ENCODE measurements around the gene PLEKHG4B. TPM values are rescaled to one million over a fixed set of nuclear protein-coding genes. Genes with fewer than 3 reads are reported as not detected.

Gene PLEKHG4B
- polyA plus RNA-seq, 3 donors = 8.1 to 9.5 (median 9.4) TPM

GRCh38 chr5:185095-186070, 93.4 kb downstream of the PLEKHG4B start:
- DNase-seq (ENCODE audit: low read depth in 3 of 3, low spot score in 2 of 3) = no peak

DNA sequence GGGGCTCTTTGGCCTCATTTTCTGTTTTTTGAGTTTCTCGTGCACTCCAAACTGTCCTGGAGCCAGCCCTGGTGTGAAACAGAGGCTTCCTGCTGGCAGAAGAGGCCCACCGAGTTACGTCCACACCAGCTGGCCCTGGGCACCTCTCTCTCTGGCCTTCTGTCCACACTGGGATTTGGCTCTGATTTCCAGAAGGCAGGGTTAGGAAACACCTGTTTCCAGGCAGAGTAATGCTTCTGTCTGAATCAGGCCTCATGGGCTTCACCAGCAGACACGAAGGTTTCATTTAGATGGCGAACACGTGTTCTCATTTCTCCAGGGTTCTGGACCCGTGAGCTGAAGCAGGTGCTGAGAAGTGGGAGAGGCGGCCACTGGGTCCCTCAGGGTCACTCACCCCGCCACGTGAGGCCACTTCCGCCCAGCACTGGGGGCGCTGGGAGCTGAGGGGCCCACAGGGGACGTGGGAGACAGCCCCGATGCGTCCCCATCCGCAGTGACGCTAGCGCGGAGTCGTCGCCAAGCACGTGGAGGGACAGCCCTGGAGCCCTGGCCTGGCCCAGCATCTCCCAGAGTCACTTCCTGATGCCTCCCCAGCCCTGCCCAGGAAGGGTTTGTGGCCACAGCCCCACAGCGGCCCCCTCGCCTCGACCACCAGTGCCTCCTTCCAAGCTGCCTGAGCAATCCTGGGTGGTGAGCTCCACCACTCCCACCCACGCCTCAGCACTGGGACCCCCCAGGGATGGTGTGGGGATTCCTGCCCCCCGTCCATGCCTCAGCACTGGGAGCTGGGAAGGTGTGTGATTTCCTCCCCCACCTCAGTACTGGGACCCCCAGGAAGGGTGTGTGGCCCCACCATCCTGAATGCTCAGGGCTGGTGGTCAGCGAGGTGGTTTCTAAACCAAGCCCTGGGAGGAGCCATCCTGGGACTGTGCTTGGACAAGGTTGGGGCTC, 94.4 kb downstream of the PLEKHG4B start:
- DNase-seq (ENCODE audit: low read depth in 3 of 3, low spot score in 2 of 3) = no peak

DNA sequence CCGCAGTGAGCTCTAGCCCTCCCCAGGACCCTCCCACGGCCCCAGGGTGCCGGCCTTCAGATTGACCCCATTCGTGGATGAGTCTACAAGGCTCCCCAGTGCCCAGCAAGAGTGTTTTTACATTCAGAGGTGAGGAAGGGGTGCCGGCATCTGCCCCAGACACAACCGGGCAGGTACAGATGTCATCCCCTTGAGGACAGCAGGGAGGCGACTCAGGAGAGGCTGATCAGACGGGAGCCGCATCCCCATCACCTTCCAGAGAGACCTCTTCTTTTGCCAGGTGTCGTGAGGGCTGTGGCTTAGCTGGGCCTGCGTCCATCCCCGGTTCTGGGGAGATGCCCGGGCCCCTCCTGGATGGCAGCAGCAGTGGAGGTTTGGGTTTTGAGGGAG, 95.1 kb downstream of the PLEKHG4B start:
- DNase-seq (ENCODE audit: low read depth in 3 of 3, low spot score in 2 of 3) = no peak

- DNase-seq (ENCODE audit: low read depth in 3 of 3, low spot score in 2 of 3) = no peak
Observed at GRCh38 chr5:187617-188451, 95.9 kb downstream of the PLEKHG4B start.

DNA sequence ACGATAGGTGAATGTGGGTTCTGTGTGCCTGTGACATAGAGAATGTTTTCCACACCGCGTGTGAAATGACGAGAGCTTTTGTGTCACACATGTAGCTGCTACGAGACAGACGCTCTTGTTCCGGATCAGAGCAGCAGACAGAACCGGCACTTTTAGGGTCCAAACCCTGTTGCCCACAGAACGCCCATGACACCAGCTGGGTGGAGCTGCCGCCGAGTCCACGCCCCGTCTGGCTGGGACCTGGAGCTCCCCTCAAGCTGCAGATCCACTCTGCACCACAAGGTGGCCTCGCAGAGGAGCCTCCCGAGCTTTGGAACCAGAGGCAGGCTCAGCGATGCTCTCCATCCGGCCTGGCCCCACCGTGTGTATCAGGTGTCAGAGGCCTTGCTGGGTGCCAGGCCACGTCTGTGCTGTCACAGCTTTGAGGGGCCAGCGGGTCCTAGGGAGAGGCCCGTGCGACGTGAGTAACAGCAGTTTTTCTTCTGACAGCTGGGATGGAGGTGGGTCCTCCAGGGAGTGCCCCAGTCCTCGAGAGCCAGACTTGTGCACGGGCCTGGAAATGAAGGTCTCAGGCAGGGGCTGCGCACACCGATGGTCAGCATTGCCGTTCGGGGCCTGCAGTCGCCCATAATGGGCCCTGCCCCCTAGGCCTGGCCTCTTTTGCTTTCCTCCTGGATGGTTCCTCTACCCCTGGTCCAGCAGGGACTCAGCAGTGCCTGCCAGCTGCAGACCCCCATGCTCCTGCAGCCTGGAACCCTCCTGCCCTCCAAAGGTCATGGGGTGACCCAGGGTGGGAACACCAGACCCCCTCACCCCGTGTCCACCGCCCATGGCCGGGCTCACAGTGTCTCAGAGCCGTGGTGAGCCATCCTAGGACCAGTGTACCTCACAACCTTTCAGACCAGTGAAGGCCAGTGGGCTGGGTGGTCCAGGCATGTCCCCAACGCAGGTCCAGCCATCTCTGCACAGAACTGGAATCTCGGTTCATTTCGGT, 96.8 kb downstream of the PLEKHG4B start:
- peak; percentile 64 to 80 (median 67) for DNase-seq (ENCODE audit: low read depth in 3 of 3, low spot score in 2 of 3)

GRCh38 chr5:189486-189885, 97.5 kb downstream of the PLEKHG4B start:
- no peak for DNase-seq (ENCODE audit: low read depth in 3 of 3, low spot score in 2 of 3)

- DNase-seq (ENCODE audit: low read depth in 3 of 3, low spot score in 2 of 3) = no peak
Observed at GRCh38 chr5:189976-190365, 98.0 kb downstream of the PLEKHG4B start.

GRCh38 chr5:190366-191035, 98.5 kb downstream of the PLEKHG4B start:
- DNase-seq (ENCODE audit: low read depth in 3 of 3, low spot score in 2 of 3) = no peak

- DNase-seq (ENCODE audit: low read depth in 3 of 3, low spot score in 2 of 3) = no peak
Observed at GRCh38 chr5:191036-191948, 99.3 kb downstream of the PLEKHG4B start, which contains the start of gene LRRC14B. TSS of gene LRRC14B (plus strand) at chr5:191495. CDS start at chr5:191539, 44 bp downstream.

DNA sequence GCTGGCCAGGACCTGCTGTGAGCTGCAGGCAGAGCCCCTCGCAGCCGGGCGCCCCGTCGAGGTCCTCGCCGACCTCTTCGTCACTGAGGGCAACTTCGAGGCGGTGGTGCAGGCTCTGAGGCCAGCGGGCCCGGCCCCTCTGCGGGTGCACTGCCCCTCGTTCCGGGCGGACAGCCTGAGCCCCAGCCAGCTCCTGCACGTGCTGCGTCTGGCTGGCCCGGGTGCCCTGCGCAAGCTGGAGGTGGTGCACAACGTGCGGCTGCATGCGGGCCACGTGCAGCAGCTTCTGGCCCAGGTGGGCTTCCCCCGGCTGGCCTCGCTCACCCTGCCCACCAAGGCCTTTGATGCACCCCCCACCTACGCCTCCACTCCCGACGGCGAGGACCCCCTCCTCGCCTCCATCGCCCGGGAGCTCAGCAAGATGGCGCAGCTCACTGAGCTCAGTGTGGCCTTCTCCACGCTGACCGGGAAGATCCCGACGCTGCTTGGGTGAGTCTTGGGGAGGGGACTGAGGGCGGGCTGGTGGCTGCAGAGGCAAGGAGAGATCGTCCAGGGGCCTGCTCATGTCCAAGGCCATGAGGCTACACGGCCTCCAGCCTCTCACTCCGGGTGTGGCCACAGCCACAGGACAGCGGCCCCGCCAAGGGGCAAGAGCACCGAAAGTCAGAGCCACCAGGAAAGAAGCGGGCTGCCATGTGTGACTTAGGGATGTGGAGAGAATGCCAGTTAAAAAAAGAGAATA, 100.2 kb downstream of the PLEKHG4B start:
- no peak for DNase-seq (ENCODE audit: low read depth in 3 of 3, low spot score in 2 of 3)

GRCh38 chr5:192691-192969, 100.7 kb downstream of the PLEKHG4B start:
- no peak for DNase-seq (ENCODE audit: low read depth in 3 of 3, low spot score in 2 of 3)

DNA sequence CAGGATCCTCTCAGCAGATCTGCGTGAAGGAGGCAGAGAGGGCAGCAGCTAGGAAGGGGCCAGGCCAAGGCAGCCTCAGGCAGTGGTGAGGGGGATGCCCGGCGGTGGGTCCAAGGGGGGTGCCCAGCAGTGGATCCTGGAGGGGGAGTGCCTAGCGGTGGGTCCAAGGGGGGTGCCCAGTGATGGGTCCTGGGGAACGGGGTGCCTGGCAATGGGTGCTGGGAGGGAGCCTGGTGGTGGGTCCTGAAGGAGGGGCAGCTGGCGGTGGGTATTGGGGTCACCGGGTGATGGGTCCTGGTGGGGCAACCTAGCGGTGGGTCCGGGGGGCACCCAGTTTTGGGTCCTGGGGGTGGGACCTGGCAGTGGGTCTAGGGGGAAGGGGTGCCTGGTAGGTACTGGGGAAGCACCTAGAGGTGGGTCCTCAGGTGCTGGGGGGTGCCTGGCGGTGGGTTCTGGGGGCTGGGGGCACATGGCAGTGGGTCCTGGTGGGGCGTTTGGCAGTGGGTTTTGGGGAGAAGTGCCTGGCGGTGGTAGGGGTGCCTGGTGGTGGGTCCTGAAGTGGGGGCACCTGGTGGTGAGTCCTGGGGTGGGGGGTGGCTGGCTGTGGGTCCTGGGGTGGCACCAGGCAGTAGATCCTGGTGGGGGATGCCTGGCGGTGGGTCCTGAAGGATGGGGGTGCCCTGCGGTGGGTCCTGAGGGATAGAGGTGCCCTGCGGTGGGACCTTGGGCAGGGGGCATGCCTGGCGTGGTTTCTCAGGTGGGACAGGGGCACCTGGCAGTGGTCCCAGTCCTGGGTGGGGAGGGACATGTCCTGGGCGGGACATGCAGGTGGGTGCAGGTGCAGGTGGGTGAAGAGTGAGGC, 101.2 kb downstream of the PLEKHG4B start:
- no peak for DNase-seq (ENCODE audit: low read depth in 3 of 3, low spot score in 2 of 3)

DNA sequence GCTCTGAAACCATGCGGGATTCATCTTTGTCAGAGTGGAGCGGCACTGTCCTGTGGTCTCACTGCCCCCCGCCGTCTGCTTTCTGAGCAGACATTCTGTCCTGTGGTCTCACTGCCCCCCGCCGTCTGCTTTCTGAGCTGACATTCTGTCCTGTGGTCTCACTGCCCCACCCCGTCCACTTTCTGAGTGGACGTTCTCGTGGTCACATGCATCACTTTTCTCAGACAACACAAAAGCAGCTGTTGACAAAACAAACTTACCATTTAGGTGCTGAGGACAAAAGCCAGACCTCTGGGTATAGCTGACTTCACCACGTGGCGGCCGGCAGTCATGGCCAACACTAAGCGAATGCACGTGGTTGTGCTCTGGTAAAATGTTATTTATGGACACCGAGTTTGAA, 102.1 kb downstream of the PLEKHG4B start:
- no peak for DNase-seq (ENCODE audit: low read depth in 3 of 3, low spot score in 2 of 3)

- no peak for DNase-seq (ENCODE audit: low read depth in 3 of 3, low spot score in 2 of 3)
Observed at GRCh38 chr5:194603-195209, 102.7 kb downstream of the PLEKHG4B start.

- no peak for DNase-seq (ENCODE audit: low read depth in 3 of 3, low spot score in 2 of 3)
Observed at GRCh38 chr5:195401-196160, 103.6 kb downstream of the PLEKHG4B start.
